ENCODE results near the gene RFX3.

The RFX3 gene

DNA sequence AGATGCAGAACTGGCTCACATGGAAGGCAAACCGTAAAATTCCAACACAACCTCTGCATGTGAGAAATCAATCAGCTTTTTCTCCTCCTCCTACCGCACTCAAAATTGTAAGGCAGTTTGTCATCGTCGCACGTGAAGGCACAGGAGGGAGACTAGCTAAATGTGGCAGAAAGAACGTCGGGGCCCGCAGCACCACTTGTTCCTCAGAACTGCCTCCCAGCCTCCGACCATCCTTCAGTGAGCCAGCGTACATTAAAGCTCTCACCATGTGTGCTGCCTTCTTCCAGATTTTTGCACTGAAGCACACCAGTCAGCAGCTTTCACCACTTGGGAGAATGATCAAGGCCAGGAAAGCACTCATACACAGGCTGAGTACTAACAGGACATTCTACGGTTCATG is 105.9 kb downstream of the RFX3 start:
- Histone ChIP-seq H3K4me1 (ENCODE audit: low read length) (no peaks in the 10 kb centered on the region), H3K79me2 (ENCODE audit: low read length) (no peaks in the 10 kb centered on the region), H3K4me3 (ENCODE audit: low read length) (no peak overlapping the region), H3K27me3 (replicated peaks; ENCODE audit: insufficient read depth, low read length) (no peaks in the 10 kb centered on the region), H3F3A (ENCODE audit: insufficient read depth, low read length) (no peaks in the 10 kb centered on the region), H3K9ac (ENCODE audit: low read length) (no peak overlapping the region), H3K9me2 (replicated peaks; ENCODE audit: insufficient read depth, low read length) (no peaks in the 10 kb centered on the region), H4K20me1 (ENCODE audit: insufficient read depth, low read length) (no peaks in the 10 kb centered on the region), H3K4me2 (ENCODE audit: low read depth, low read length) (no peak overlapping the region), H3K36me3 (replicated peaks; ENCODE audit: insufficient read depth, low read length) (no peaks in the 10 kb centered on the region), H3K27ac (ENCODE audit: low read length) (no peak overlapping the region), H3K9me3 (replicated peaks; ENCODE audit: insufficient read depth, low read length) (no peaks in the 10 kb centered on the region), H2AFZ (ENCODE audit: low read length) (no peak overlapping the region)
- no peak for DNase-seq
- TF ChIP-seq, protein P1, sequence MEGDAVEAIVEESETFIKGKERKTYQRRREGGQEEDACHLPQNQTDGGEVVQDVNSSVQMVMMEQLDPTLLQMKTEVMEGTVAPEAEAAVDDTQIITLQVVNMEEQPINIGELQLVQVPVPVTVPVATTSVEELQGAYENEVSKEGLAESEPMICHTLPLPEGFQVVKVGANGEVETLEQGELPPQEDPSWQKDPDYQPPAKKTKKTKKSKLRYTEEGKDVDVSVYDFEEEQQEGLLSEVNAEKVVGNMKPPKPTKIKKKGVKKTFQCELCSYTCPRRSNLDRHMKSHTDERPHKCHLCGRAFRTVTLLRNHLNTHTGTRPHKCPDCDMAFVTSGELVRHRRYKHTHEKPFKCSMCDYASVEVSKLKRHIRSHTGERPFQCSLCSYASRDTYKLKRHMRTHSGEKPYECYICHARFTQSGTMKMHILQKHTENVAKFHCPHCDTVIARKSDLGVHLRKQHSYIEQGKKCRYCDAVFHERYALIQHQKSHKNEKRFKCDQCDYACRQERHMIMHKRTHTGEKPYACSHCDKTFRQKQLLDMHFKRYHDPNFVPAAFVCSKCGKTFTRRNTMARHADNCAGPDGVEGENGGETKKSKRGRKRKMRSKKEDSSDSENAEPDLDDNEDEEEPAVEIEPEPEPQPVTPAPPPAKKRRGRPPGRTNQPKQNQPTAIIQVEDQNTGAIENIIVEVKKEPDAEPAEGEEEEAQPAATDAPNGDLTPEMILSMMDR (IDR thresholded peaks at IDR 0.05; ENCODE audit: low read length): no peak
- TF ChIP-seq EZH2 (optimal IDR thresholded peaks at IDR 0.05; ENCODE audit: low read depth, low read length) (no peak), EZH2phosphoT487 (IDR thresholded peaks at IDR 0.05; ENCODE audit: low read length) (no peak)

DNA sequence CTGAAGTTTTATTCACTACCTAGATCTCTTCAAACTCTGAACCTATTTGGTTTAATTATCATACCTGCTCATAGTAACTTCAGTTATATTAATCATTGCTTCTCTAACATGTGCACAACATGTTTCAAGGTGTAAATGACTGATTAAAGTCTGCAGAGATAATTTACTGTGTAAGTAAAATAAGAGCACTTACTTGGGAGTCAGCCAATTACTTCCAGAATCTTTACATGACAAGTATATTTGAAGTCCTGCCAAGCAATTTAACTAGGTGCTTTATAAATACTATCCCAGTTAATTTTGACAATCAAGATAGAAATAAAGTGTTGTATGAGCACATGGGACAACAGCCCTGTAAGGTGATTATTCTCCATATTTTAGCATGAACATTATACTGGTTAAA is 109.9 kb downstream of the RFX3 start:
- Histone ChIP-seq H4K20me1 (ENCODE audit: insufficient read depth, low read length) (no peaks in the 10 kb centered on the region), H3K36me3 (replicated peaks; ENCODE audit: insufficient read depth, low read length) (no peaks in the 10 kb centered on the region), H3F3A (ENCODE audit: insufficient read depth, low read length) (no peaks in the 10 kb centered on the region), H3K4me1 (ENCODE audit: low read length) (no peaks in the 10 kb centered on the region), H3K9me3 (replicated peaks; ENCODE audit: insufficient read depth, low read length) (no peaks in the 10 kb centered on the region), H2AFZ (ENCODE audit: low read length) (no peak overlapping the region), H3K27ac (ENCODE audit: low read length) (no peak overlapping the region), H3K27me3 (replicated peaks; ENCODE audit: insufficient read depth, low read length) (no peaks in the 10 kb centered on the region), H3K4me3 (ENCODE audit: low read length) (no peak overlapping the region), H3K4me2 (ENCODE audit: low read depth, low read length) (no peak overlapping the region), H3K9ac (ENCODE audit: low read length) (no peak overlapping the region), H3K79me2 (ENCODE audit: low read length) (no peaks in the 10 kb centered on the region), H3K9me2 (replicated peaks; ENCODE audit: insufficient read depth, low read length) (no peaks in the 10 kb centered on the region)
- DNase-seq: no peak
- TF ChIP-seq, protein P1 (IDR thresholded peaks at IDR 0.05; ENCODE audit: low read length): no peak
- TF ChIP-seq EZH2 (optimal IDR thresholded peaks at IDR 0.05; ENCODE audit: low read depth, low read length): no peak
- TF ChIP-seq EZH2phosphoT487 (IDR thresholded peaks at IDR 0.05; ENCODE audit: low read length): no peak

DNA sequence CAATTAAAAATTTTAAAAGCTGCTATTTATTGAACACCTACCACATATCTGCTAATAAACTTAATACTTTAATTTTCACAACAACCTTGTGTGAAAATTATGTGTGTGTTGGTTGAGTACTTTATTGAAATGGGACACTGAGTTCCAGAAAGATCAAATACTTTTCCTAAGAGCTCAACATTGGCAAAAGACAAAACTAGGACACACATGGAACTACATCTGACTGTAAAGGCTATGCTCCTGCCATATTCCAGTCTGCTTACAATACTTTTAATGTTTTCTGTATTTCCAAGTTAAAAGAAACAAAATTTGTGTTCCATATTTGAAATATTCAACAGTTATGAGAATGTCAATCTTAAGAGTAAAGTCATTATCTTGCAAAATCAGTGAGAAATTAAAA is 111.8 kb downstream of the RFX3 start:
- no peak for DNase-seq
- H3K4me2 ChIP-seq (ENCODE audit: low read depth, low read length): no peak overlapping the region

DNA sequence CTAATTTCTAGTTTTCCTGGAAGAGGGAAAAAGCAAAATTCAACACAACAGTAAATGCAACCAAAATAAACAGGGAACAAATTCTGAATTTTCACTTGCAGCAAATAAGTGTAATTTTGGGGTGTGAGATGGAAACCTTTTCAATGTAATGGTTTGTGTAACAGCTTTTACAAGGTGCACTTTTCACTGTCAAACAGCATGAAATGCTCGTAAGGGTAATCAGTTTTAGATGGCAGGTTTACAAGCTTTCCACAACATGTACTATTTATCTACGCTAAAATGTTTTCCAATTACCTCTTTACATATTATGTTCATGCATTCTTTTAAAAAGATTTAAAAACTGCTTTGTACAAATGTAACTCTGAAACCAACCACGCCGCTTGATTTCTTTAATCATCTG is 115.3 kb downstream of the RFX3 start:
- Histone ChIP-seq H3K4me2 (ENCODE audit: low read depth, low read length) (no peak overlapping the region), H3F3A (ENCODE audit: insufficient read depth, low read length) (no peaks in the 10 kb centered on the region), H3K4me3 (ENCODE audit: low read length) (no peak overlapping the region), H3K79me2 (ENCODE audit: low read length) (no peaks in the 10 kb centered on the region), H3K27ac (ENCODE audit: low read length) (no peak overlapping the region), H3K27me3 (replicated peaks; ENCODE audit: insufficient read depth, low read length) (no peaks in the 10 kb centered on the region), H3K9me2 (replicated peaks; ENCODE audit: insufficient read depth, low read length) (no peaks in the 10 kb centered on the region), H4K20me1 (ENCODE audit: insufficient read depth, low read length) (no peaks in the 10 kb centered on the region), H3K36me3 (replicated peaks; ENCODE audit: insufficient read depth, low read length) (no peaks in the 10 kb centered on the region), H3K9ac (ENCODE audit: low read length) (no peak overlapping the region), H2AFZ (ENCODE audit: low read length) (no peak overlapping the region), H3K4me1 (ENCODE audit: low read length) (no peaks in the 10 kb centered on the region), H3K9me3 (replicated peaks; ENCODE audit: insufficient read depth, low read length) (no peaks in the 10 kb centered on the region; the same call in 1 of the 2 replicates)
- DNase-seq: no peak
- TF ChIP-seq, protein P1 (IDR thresholded peaks at IDR 0.05; ENCODE audit: low read length): no peak
- TF ChIP-seq EZH2 (optimal IDR thresholded peaks at IDR 0.05; ENCODE audit: low read depth, low read length) (no peak), EZH2phosphoT487 (IDR thresholded peaks at IDR 0.05; ENCODE audit: low read length) (no peak)

More for the DNA sequence above, 111.8 kb downstream of the RFX3 start:
- Histone ChIP-seq H3K27me3 (replicated peaks; ENCODE audit: insufficient read depth, low read length) (no peaks in the 10 kb centered on the region), H3K79me2 (ENCODE audit: low read length) (no peaks in the 10 kb centered on the region), H4K20me1 (ENCODE audit: insufficient read depth, low read length) (no peaks in the 10 kb centered on the region), H3K9me2 (replicated peaks; ENCODE audit: insufficient read depth, low read length) (no peaks in the 10 kb centered on the region), H3K4me1 (ENCODE audit: low read length) (no peaks in the 10 kb centered on the region), H3F3A (ENCODE audit: insufficient read depth, low read length) (no peaks in the 10 kb centered on the region), H2AFZ (ENCODE audit: low read length) (no peak overlapping the region), H3K9ac (ENCODE audit: low read length) (no peak overlapping the region), H3K9me3 (replicated peaks; ENCODE audit: insufficient read depth, low read length) (no peaks in the 10 kb centered on the region; the same call in 1 of the 2 replicates), H3K4me3 (ENCODE audit: low read length) (no peak overlapping the region), H3K36me3 (replicated peaks; ENCODE audit: insufficient read depth, low read length) (no peaks in the 10 kb centered on the region), H3K27ac (ENCODE audit: low read length) (no peak overlapping the region)
- no peak for TF ChIP-seq EZH2phosphoT487 (IDR thresholded peaks at IDR 0.05; ENCODE audit: low read length)

All from MM.1S (cell line).